Type B pancreatic cell (in vitro differentiated cells): ENCODE measurements around the gene C1orf52. TPM values are rescaled to one million over a fixed set of nuclear protein-coding genes. Genes with fewer than 3 reads are reported as not detected.
A peak's percentile ranks its signal among the peaks of the same experiment; 100 is the strongest.

Source experiments
- DNase-seq: peaks from one replicate; pipeline ENCODE4 v3.0.0; 2021; ENCODE audit warnings: mixed read lengths; ENCODE audit not compliant: unreplicated experiment; ENCODE audit errors: extremely low spot score
- H3K27ac Mint-ChIP-seq: 2 replicates; pipeline ENCODE4 v1.8.0; 2021; ENCODE audit warnings: mild to moderate bottlenecking, mixed read lengths
- H3K27me3 Mint-ChIP-seq: 2 replicates; pipeline ENCODE4 v1.8.0; 2021; ENCODE audit warnings: mixed read lengths
- H3K36me3 Mint-ChIP-seq: 2 replicates; pipeline ENCODE4 v1.8.0; 2021; ENCODE audit warnings: mixed read lengths
- H3K4me1 Mint-ChIP-seq: one replicate; pipeline ENCODE4 v1.8.0; 2021; ENCODE audit warnings: mixed read lengths; ENCODE audit not compliant: unreplicated experiment
- H3K4me3 Mint-ChIP-seq: 2 replicates; pipeline ENCODE4 v1.8.0; 2021; ENCODE audit warnings: mild to moderate bottlenecking, mixed read lengths
- H3K9me3 Mint-ChIP-seq: 2 replicates; pipeline ENCODE4 v1.8.0; 2021; ENCODE audit warnings: mixed read lengths
- total RNA-seq: library from RNA; stranded (reverse); gene quantifications from 2 replicates; pipeline ENCODE4 v1.2.1, GENCODE V29; 2021; ENCODE audit warnings: low replicate concordance
- TF ChIP-seq, protein P1 (sequence below): fragments of 200-600 bp; sonication (generic); conservative IDR thresholded peaks from 2 replicates; pipeline ENCODE4 v1.5.0; 2021; ENCODE audit warnings: antibody characterized with exemption, mild to moderate bottlenecking

The C1orf52 gene
- total RNA-seq, 1 donor from 2014 or later = 31.2 TPM

DNA sequence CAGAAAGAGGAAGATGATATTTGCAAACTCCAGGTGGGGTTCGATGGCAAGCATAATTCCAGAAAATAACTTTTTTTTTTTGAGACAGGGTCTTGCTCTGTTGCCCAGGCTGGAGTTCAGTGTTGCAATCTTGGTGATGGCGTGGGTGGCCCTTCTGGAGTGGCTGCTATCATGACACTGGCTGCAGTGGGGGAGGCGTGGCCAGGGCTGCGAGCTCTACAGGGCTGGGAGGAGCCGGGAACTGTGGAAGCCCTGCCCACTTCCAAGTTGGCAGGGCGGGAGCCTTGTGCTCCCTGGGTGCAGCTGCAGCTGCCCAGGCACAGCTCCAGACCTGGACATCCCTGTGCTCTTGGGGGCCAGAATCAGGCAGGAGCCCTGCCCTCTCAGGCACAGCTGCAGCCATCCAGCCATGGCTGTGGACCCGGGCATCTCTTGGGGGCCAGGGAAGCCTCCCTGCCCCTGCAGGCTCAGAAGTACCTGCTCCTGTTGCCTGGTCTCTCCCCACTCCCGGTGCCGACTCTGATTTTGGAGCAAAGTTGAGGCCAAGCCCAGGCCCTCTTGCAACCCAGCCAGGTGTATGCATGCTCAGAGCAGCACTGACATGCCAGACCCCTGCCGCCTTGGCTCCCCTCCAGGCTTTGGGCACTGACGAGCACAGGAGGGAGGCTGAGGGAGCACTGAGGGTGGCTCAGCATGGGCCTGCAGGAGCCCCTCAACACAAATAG, 24.2 kb upstream of the C1orf52 start:
- Mint-ChIP-seq H3K4me1 (no peaks in the 10 kb centered on the region), H3K27me3 (peaks cover 12% of the 10 kb centered on the region), H3K4me3 (no peak overlapping the region), H3K36me3 (no peaks in the 10 kb centered on the region), H3K27ac (no peak overlapping the region), H3K9me3 (peaks cover 5% of the 10 kb centered on the region)
- no peak for DNase-seq
- TF ChIP-seq, protein P1, sequence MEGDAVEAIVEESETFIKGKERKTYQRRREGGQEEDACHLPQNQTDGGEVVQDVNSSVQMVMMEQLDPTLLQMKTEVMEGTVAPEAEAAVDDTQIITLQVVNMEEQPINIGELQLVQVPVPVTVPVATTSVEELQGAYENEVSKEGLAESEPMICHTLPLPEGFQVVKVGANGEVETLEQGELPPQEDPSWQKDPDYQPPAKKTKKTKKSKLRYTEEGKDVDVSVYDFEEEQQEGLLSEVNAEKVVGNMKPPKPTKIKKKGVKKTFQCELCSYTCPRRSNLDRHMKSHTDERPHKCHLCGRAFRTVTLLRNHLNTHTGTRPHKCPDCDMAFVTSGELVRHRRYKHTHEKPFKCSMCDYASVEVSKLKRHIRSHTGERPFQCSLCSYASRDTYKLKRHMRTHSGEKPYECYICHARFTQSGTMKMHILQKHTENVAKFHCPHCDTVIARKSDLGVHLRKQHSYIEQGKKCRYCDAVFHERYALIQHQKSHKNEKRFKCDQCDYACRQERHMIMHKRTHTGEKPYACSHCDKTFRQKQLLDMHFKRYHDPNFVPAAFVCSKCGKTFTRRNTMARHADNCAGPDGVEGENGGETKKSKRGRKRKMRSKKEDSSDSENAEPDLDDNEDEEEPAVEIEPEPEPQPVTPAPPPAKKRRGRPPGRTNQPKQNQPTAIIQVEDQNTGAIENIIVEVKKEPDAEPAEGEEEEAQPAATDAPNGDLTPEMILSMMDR = no peak

DNA sequence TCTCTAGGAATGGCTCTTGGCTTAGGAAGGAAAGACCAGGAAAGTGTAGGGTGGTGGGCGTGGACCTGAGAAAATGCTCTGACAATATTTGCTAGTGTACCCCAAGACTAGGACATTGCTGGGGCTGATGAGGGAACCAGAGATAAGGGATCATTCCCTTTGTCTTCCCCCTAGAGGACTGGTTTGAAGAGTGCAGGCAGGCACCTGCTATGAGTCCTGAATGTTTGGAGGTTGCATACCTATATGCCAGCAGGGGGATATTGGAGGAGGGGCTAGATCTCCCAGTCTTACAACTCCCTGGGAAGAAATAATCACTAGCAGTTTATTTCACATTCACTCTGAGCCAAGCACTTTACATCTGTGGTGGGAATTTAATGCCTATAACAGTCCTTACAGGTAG, 23.0 kb upstream of the C1orf52 start:
- H3K27me3 Mint-ChIP-seq = peaks cover 12% of the 10 kb centered on the region
- H3K9me3 Mint-ChIP-seq = peaks cover 5% of the 10 kb centered on the region
- no peak overlapping the region for H3K4me3 Mint-ChIP-seq
- H3K4me1 Mint-ChIP-seq = no peaks in the 10 kb centered on the region
- H3K36me3 Mint-ChIP-seq = no peaks in the 10 kb centered on the region
- TF ChIP-seq, protein P1 = peak; percentile 35
- DNase-seq = no peak
- no peak overlapping the region for H3K27ac Mint-ChIP-seq

DNA sequence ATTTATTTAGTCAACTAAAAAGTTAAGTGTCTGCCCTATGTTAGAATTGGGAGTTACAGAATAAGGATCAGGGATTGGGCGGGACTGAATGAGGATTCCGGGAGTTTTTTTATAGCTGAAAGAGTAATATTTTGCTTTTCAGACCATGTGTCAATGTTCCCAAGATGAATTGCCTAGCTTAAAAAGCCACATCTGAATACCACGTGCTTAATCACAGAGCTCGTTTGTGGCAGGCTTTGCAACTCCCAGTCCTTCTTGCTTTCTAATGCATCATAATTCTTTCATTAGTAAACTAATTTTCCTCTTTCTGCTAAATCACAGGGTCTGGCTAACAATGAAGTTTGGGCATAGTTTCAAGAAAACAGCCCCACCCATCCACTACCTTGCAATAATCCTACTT, 21.2 kb upstream of the C1orf52 start:
- Mint-ChIP-seq H3K36me3 (no peaks in the 10 kb centered on the region), H3K27me3 (peaks cover 12% of the 10 kb centered on the region), H3K4me3 (no peak overlapping the region), H3K9me3 (peaks cover 5% of the 10 kb centered on the region), H3K27ac (no peak overlapping the region), H3K4me1 (peaks cover 3% of the 10 kb centered on the region)
- no peak for DNase-seq
- TF ChIP-seq, protein P1 = no peak

DNA sequence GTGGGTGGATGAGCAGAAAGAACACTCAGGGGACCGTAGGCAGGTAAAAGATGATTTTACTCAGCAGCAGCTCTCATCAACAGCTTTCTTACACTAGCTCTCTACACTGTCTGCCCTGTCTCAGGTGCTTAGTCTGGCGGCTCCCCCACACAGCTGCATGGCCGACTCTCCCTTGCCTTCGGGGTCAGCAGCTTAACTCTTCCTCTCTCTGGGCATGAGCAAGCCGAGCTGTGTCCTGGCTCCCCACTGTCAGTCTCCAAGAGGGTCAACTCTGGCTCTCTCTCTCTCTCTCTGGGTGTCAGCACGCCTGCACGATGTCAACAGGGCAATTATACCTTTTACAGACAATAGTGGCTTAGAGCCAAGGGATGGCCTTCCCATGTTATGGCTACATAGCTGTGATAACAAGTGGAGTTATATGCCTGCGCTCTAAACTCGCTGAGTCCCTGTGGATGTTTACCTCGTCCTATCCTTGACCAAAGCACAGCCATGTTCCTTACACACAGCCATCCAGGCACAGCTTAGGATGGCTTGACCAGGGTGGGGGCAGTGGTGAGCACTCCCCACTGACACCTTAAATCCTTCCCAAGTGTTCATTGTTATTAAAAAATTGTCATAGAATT, 20.1 kb upstream of the C1orf52 start:
- Mint-ChIP-seq H3K4me1 (peaks cover 12% of the 10 kb centered on the region), H3K4me3 (no peak overlapping the region), H3K27me3 (peaks cover 12% of the 10 kb centered on the region), H3K36me3 (no peaks in the 10 kb centered on the region), H3K27ac (peak overlapping the region; percentile 40), H3K9me3 (peaks cover 5% of the 10 kb centered on the region)
- TF ChIP-seq, protein P1 = no peak
- DNase-seq = no peak

DNA sequence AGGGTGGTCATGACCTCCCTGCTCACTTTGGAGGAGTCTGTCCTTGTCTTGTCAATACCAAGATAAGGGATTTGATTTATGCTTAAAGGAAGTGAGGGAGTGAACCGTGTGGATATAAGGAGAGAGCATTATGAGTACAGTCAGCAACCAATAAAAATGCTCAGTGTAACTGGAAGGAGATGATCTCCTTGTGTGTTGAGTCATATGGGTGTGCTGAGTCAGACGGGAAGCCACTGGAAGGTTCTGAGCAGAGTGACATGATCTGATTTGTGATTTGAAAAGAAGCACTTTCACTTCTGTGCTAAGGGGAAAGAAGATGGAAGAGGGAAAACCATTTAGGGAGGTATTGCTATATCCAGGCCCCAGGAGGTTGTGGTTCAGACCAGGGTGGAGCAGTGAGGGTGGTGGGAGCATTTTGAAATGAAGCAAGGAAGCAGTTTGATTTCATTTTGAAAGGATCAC, 19.4 kb upstream of the C1orf52 start:
- peaks cover 17% of the 10 kb centered on the region for H3K4me1 Mint-ChIP-seq
- peaks cover 5% of the 10 kb centered on the region for H3K9me3 Mint-ChIP-seq
- H3K4me3 Mint-ChIP-seq = peak overlapping the region; percentile 6
- no peak for DNase-seq
- TF ChIP-seq, protein P1 = no peak
- peaks cover 12% of the 10 kb centered on the region for H3K27me3 Mint-ChIP-seq
- H3K27ac Mint-ChIP-seq = peak overlapping the region; percentile 40
- no peaks in the 10 kb centered on the region for H3K36me3 Mint-ChIP-seq
